Measurements from ENCODE around the gene PPP6R2.
"Not testable (repeated sequence)": the region's sequence is repeated elsewhere in the genome, so short reads cannot be mapped to it uniquely, and the experiment has no call there.

PPP6R2 gene

DNA sequence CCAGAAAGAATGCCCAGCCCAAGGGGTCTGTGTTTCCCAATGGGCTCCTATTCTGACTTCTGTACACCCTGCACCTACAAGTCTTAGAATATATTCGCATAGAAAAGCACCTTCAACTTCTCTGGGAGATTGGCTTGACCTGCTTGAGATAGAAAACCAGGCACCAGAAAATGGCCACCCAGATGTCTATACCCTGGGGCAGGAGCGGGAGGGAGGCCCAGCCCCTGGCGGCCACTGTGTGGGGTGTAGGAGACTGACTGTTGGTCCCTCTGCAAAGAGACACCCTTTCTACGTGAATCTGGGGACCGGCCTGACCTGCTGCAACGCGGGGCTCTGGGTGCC lies 24.8 kb upstream of the PPP6R2 start:
- no peak for DNase-seq (ENCODE audit: low read depth, low spot score)

DNA sequence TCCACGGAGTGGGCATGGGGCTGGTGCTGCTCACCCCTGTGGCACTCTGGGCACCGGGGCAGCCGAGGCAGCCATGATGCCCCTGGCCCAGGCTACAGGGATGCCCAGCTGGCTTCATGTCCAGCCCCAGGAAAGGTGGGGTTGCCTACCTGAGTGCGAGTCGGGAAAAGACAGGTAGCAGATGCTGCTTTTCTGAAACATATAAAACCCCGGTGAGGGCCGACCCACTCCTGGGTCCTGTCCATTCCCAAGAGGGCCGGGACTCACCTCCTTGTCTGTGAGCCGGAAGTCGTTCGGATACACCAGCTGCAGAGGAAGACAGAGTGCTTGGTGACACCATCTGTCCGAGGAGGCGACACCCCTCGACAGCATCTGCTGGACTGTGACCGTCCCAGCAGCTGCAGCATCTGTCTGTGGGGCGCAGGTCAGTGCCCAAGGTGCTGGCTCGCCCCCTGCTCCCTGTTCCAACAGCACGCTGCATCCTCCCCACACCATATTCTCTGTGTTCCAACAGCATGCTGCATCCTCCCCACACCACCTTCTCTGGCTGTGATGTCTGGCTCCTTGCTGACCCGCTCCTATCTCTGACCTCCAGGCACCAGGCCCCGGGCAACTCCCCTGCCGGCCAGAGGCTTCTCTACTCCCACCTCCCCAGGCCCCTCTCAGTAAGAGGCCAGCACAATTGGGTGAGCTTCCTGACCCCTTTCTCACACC lies 24.3 kb upstream of the PPP6R2 start:
- DNase-seq (ENCODE audit: low read depth, low spot score) = no peak

DNA sequence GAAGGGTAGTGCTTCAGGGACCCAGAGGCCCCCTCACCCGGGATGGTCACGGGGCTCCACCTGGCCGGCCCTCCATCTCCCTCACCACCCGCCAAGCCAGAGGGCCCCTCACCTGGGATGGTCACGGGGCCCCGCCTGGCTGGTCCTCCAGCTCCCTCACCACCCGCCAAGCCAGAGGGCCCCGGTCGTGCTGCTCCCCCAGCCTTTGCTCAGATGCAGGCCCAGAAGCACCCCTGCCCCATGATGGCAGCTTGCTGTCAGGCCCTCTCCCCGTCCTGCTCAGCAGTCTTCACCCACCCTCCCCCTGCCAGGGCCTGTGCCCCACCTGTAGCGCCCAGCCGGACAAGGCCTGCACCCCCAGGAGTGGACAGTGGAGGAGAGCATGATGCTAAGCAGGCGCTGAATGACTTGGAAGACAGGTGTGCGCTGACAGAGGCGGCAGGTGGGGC lies 23.6 kb upstream of the PPP6R2 start:
- no peak for DNase-seq (ENCODE audit: low read depth, low spot score)

DNA sequence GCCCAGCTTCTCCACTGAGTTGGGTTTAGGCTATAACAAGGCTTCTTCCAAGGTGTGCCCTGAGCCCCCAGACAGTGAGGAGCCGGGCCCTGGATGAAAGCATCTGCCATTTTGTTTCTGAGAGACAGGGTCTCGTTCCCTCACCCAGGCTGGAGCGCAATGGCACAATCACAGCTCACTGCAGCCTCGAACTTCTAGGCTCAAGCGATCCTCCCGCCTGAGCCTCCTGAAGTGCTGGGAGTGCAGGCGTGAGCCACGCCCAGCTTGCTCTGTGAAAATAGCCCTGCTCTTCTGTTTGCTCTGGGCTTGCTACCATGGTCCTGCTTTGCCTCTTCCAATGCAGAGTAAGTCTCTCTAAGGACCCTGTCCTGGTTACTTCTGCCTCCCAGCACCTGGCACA lies 23.0 kb upstream of the PPP6R2 start:
- no peak for DNase-seq (ENCODE audit: low read depth, low spot score)

DNA sequence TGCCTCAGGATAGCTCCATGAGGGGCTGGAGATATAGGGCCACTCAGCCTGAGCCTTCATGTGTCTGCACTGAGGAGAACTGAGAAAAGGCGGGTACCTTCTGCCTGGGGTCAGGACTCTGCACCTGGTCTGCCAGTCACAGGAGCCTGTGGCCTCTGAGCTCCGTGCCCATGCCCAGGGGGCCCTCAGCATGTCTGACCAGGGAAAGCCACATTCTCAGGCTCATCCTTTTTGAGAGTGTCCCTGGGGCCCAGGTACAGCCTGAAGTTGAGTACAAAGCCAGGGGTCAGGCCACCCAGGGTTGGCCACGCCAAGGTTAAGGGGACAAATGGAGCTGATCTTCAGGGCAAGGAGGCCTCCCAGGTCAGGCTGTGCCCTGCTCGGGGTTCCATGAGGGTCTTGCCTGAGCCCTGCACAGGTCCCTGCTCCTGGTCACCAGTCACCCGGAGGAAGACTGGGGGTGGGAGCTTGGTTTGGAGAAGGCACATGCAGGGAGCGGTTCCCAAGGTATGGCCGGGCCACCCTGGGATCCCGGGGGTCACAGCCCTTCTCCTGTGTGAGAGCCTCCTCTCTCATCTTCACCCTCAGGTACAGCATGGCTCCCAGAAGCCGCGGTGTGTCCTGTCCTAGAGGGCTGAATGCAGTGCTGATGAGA lies 22.3 kb upstream of the PPP6R2 start:
- DNase-seq (ENCODE audit: low read depth, low spot score) = no peak

DNA sequence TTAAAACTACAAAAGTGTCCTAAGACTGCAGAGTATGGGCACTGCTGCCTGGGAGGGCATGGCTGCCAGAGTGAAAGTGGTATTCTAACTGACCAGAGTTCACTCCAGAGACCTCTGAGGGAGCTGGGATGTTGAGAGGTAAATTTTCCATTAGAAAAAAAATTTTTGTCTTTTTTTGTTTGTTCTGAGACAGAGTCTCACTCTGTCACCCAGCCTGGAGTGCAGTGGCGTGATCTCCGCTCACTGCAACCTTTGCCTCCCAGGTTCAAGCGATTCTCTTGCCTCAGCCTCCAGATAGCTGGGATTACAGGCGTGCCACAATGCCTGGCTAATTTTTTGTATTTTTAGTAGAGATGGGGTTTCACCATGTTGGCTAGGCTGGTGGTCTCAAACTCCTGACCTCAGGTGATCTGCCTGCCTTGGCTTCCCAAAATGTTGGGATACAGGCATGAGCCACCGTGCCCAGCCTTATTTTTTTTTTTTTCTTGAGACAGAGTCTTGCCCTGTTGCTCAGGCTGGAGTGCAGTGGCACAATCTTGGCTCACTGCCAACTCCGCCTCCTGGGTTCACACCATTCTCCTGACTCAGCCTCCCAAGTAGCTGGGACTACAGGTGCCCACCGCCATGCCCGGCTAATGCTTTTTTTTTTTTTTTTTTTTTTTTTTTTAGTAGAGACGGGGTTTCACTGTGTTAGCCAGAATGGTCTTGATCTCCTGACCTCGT lies 20.6 kb upstream of the PPP6R2 start:
- not testable (repeated sequence) for DNase-seq (ENCODE audit: low read depth, low spot score)

DNA sequence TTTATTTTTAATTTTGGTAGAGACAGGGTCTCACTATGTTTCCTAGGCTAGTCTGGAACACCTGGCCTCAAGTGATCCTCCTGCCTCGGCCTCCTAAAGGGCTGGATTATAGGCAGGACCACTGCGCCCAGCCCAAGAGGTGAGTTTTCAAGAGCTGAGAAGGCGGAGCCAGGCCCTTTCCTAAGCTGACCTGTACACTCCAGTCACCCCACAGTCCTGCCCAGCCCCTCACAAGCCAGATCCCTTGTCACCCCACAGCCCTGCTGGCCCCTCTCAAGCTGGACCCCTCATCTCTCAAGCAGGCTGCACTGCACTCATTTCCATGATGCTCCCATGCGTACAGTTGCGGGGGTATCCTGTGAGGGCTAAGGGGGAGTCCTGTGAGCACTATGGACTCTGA lies 19.2 kb upstream of the PPP6R2 start:
- no peak for DNase-seq (ENCODE audit: low read depth, low spot score)

DNA sequence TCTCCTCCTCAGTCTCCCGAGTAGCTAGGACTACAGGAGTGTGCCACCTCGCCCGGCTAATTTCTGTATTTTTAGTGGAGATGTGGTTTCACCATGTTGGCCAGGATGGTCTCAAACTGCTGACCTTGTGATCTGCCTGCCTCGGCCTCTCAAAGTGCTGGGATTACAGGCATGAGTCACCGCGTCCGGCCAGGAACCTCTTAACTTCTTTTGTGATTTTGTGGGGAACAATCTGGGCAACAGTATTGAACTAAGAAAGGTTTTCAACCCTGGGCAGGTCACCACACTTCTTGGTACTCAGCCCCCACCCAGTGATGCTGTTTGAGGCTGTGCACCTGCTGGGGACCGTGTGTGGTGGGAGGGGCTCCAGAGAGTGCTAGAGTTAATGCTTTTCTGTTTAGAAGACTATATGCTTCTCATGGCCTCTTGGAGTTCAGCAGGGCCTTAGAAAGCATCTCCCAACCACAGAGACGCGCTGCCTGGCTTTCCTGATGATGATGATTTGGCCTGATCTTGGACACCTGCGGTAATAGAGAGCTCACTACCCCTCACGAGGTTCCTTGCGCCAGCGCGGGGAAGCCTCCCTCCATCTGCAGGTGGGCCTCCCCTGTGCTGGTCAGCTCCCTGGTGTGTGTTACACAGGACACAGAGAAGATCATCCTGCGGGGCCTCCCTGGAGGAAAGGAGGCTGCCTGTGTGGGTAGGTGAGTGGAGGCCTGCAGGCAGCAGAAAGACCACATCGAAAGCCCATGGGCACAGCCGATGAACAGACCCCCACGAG lies 17.5 kb upstream of the PPP6R2 start:
- DNase-seq (ENCODE audit: low read depth, low spot score) = no peak

DNA sequence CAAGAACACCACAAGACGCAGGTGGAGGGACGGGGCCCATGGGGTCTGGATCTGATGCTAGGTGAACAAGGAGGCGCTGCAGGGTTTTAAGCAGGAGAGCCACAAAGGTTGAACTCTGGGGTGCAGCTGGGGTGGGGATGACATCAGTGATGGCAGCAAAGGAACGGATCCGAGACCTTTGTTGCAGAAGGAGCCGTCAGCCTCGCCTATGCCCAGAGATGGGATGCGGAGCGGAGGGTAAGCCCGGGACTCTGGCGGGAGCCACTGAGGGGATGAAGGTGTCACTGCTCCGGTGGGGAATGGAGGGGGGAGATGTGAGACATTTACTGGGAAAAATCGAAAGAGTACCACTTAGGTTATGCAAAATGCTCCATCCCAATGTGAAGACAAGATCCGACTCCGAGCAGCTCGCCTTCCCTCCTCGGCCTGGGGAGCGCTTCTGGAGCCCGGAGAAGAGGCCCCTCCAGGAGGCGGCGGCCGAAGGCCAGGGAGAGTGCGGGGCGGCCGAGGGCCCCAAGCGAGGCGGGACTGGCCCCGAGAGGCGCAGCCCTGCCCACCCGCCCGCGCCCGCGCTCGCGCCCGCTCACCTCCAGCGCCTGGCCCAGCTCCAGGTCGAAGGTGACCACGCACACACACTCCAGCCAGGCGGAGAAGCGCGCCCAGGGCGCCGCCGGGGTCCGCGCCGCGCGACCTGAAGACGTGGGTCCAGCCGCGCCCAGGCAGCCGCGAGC lies 16.7 kb upstream of the PPP6R2 start:
- DNase-seq (ENCODE audit: low read depth, low spot score) = no peak

DNA sequence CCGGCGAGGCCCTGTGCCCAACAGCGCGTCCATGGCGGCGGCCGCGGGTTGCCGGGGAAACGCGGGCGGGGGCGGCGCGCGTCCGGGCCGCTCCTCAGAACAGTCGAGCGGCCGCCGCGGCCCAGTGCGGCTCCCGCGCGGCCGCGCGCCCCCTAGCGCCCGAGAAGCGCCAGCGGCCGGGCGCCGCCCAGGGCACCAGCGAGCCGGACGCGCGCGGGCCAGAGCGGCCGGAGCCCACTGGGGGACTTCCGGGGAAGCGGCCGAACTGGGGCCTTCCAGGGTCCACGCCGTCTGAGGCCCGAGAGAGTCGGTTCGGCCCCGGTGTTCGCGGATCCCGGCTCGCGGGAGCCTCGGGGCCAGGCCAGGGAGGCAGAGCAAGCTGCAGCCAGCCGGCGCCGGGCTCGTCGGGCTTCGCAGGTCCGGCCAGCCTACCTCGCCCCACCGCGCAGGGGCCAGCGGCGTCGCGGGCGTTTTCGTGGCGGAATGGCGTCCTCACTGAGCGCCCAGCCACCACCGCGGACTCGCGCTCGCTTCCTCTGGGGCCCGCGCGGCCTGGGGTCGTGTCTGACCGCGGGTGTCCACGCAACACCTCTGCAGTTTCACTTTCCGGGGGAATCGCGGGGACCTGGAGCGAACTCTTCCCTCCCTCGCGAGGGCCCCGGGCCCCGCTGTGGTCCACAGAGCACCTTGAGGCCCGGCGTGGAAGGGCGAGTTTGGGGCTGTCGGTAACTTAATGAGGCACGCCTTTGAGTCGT lies 16.0 kb upstream of the PPP6R2 start, which contains the start of gene DENND6B:
DENND6B (minus strand) TSS at position 57 of the 755 bp plus-strand sequence; CDS start at position 33, 24 bp downstream.
- DNase-seq (ENCODE audit: low read depth, low spot score) = no peak

DNA sequence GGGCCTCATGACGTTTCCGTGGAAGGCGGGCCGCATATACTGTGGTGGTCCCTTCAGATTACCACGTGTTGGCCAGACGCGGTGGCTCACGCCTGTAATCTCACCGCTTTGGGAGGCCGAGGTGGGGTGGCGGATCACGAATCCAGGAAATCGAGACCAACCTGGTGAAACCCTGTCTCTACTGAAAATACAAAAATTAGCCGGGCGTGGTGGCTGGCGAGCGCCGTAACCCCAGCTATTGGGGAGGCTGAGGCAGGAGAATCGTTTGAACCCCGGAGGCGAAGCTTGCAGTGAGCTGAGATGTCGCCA lies 15.5 kb upstream of the PPP6R2 start:
- no peak for DNase-seq (ENCODE audit: low read depth, low spot score)

DNA sequence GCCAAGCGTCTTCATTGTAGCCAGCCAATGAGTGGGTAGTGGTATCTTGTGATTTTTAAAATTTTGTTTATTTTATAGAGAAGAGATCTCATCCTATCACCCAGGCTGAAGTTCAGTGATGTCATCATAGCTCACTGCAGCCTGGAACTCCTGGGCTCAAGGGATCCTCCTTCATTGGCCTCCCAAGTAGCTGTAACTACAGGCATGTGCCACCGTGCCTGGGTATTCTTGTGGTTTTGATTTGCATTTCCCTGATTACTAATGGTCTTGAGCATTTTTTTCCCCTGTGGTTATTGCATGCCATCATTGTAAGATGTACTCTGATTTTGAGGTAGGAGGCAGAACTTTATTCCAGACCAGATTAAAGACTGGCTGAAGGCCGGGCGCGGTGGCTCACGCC lies 13.9 kb upstream of the PPP6R2 start:
- DNase-seq (ENCODE audit: low read depth, low spot score) = no peak

DNA sequence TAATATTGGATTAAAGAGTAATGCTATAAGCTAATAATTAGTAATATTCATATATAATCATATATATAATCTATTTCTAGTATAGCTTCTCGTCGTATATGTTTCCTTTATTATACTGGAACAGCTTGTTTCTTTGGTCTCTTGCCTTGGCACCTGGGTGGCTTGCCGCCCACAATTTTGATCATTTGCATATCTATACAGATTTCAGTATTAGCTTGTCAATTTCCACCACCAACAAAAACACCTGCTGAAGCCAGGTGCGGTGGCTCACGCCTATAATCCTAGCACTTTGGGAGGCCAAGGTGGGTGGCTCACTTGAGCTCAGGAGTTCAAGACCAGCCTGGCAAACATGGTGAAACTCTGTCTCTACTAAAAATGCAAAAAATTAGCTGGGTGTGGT lies 8.7 kb upstream of the PPP6R2 start:
- not testable (repeated sequence) for DNase-seq (ENCODE audit: low read depth, low spot score)

DNA sequence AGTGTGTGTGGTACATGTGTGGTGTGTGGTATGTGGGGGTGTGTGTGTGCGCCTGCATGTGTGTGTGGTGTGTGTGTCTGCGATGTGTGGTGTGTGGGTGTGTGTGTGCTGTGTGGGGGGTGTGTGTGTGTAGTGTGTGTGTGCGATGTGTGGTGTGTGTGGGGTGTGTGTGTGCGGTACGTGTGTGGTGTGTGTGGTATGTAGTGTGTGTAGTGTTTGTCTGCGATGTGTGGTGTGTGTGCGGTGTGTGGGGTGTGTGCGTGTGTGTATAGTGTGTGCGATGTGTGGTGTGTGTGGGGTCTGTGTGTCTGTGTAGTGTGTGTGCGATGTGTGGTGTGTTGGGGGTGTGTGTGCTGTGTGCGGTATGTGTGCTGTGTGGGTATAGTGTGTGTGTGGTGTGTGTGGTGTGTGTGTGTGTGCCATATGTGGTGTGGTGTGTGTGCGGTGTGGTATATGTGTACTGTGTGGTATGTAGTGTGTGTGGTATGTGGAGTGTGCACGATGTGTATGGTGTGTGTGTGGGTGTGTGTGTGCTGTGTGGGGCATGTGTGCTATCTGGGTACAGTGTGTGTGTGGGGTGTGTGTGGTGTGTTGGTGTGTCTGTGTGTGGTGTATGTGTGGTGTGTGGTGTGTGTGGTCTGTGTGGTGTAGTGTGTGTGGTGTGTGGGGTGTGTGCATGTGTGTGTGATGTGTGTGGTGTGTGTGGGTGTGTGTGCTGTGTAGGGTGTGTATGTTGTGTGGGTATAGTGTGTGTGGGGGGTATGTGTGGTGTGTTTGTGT lies 5.7 kb upstream of the PPP6R2 start:
- no peak for DNase-seq (ENCODE audit: low read depth, low spot score)

DNA sequence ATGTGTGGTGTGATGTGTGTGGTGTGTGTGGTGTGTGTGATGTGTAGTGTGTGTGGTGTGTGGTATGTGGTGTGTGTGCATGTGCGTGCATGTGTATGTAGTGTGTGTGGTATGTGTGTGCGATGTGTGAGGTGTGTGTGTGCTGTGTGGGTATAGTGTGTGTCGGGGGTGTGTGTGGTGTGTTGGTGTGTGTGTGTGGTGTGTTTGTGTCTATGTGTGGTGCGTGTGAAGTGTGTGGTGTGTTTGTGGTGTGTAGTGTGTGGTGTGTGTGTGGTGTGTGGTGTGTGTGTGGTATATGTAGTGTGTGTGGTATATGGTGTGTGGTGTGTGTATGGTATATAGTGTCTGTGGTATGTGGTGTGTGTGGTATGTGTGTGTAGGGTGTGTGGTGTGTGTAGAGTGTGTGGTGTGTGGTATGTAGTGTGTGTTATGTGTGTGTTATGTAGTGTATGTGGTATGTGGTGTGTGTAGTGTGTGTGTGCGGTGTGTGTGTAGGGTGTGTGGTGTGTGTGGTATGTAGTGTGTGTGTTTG lies 5.0 kb upstream of the PPP6R2 start:
- DNase-seq (ENCODE audit: low read depth, low spot score) = no peak

DNA sequence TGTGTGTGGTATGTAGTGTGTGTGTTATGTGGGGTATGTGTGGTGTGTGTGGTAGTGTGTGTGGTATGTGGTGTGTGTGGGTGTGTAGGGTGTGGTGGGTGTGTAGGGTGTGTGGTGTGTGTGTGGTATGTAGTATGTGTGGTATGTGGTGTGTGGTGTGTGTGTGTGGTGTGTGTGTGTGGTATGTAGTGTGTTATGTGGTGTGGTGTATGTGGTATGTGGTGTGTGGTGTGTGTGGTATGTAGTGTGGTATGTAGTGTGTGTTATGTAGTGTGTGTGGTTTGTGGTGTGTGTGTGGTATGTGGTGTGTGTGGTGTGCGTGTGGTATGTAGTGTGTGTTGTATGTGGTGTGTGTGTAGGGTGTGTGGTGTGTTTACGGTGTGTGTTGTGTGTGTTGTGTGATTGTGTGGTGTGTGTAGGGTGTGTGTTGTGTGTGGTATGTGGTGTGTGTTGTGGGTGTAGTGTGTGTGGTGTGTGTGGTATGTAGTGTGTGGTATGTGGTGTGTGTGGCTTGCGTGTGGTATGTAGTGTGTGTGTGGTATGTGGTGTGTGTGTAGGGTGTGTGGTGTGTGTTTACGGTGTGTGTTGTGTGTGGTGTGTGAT lies 4.2 kb upstream of the PPP6R2 start:
- DNase-seq (ENCODE audit: low read depth, low spot score) = no peak

DNA sequence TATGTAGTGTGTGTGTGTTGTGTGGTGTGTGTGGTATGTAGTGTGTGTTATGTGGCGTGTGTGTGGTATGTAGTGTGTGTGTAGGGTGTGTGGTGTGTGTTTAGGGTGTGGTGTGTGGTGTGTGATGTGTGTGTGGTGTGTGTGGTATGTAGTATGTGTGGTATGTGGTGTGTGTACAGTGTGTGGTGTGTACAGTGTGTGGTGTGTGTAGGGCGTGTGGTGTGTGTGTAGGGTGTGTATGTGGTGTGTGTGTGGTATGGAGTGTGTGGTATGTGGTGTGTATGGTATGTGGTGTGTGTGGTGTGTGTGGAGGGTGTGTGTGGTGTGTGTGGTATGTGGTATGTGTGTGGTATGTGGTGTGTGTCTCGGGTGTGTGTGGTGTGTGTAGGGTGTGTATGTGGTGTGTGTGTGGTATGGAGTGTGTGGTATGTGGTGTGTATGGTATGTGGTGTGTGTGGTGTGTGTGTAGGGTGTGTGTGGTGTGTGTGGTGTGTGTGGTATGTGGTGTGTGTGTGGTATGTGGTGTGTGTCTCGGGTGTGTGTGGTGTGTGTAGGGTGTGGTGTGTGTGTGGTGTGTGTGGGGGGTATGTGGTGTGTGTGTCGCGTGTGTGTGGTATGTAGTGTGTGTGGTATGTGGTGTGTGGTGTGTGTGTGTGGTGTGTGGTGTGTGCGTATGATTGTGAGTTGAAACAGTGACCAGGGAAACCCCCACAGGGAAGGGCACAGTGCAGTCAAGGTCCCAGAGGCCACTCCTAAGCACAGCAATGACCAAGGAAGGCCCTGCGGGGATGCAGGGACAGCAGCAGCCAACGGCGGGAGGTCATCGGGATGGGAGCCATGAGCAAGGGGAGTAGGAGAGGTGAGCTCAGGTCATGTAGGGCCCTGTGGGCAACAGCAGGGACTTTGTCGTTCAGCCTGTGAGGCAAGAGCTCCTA lies 2.9 kb upstream of the PPP6R2 start:
- no peak for DNase-seq (ENCODE audit: low read depth, low spot score)

DNA sequence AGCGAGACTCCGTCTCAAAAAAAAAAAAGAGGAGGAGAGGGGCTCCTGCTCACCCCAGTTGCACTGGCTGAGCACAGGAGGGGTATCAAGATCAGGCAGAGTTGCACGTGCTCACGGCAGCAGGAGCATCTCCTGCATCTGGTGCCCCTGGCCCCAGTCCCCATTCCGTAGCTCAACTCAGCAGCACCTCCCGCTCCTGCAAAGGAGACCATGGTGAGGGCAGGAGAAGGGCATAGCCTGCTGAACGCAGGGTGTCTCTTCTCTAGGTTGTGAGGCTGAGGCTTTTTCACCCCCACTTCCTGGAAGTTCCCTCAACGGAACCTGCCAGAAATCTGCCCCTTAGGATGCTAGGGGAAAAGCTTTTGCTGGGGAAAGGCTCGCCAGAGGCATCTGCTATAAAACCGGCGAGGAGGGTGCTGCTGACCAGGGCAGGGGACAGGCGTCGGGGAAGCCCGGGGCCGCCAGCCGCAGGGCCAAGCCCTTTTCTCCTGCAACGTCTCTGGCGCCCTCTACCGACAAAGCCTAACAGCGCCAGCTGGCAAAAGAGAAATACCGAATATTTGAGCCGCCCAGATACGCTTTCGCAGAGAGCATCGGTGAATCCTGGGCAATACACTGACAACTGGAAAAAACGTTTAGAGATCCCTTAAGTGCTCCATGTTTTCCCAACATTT lies 1.0 kb upstream of the PPP6R2 start:
- DNase-seq (ENCODE audit: low read depth, low spot score) = peak; percentile 57

Measured in smooth muscle cell of the brain vasculature (primary cell).